GM18858 (cell line): ENCODE results near the gene BFSP2.

Experiments
- ATAC-seq: cut with Tn5 transposase; IDR thresholded peaks from one replicate; pipeline ENCODE4 v1.9.1; 2021; ENCODE audit not compliant: unreplicated experiment

BFSP2 gene

GRCh38 chr3:133413161-133414020, 13.5 kb downstream of the BFSP2 start:
- no peak for ATAC-seq

- ATAC-seq = no peak
Observed at GRCh38 chr3:133414021-133414392, 14.2 kb downstream of the BFSP2 start.

GRCh38 chr3:133418361-133418760, 18.5 kb downstream of the BFSP2 start:
- no peak for ATAC-seq

- ATAC-seq = no peak
Observed at GRCh38 chr3:133419151-133419909, 19.5 kb downstream of the BFSP2 start.

GRCh38 chr3:133424937-133425869, 25.3 kb downstream of the BFSP2 start:
- no peak for ATAC-seq

- no peak for ATAC-seq
Observed at GRCh38 chr3:133425898-133426297, 26.0 kb downstream of the BFSP2 start.

GRCh38 chr3:133426721-133427120, 26.9 kb downstream of the BFSP2 start:
- ATAC-seq = no peak

GRCh38 chr3:133428552-133428951, 28.7 kb downstream of the BFSP2 start:
- no peak for ATAC-seq

GRCh38 chr3:133429063-133429462, 29.2 kb downstream of the BFSP2 start:
- no peak for ATAC-seq

- ATAC-seq = no peak
Observed at GRCh38 chr3:133439563-133439962, 39.7 kb downstream of the BFSP2 start.

GRCh38 chr3:133440652-133441051, 40.8 kb downstream of the BFSP2 start:
- no peak for ATAC-seq

GRCh38 chr3:133441867-133442270, 42.0 kb downstream of the BFSP2 start:
- ATAC-seq = peak; percentile 71

- ATAC-seq = no peak
Observed at GRCh38 chr3:133442518-133442917, 42.7 kb downstream of the BFSP2 start.

GRCh38 chr3:133443649-133444422, 44.0 kb downstream of the BFSP2 start:
- no peak for ATAC-seq

GRCh38 chr3:133444423-133444774, 44.5 kb downstream of the BFSP2 start:
- no peak for ATAC-seq

- ATAC-seq = no peak
Observed at GRCh38 chr3:133445108-133445507, 45.3 kb downstream of the BFSP2 start.

GRCh38 chr3:133447750-133448477, 48.1 kb downstream of the BFSP2 start:
- ATAC-seq = peak; percentile 27

- peak; percentile 81 for ATAC-seq
Observed at GRCh38 chr3:133448478-133449122, 48.7 kb downstream of the BFSP2 start.

GRCh38 chr3:133451309-133451708, 51.5 kb downstream of the BFSP2 start:
- ATAC-seq = no peak
